GM19351 (cell line): ENCODE measurements around the gene PIMREG.
"Not testable (repeated sequence)": the region's sequence is repeated elsewhere in the genome, so short reads cannot be mapped to it uniquely, and the experiment has no call there.

Experiments
- ATAC-seq: cut with Tn5 transposase; IDR thresholded peaks from one replicate; pipeline ENCODE4 v1.9.1; 2021; ENCODE audit warnings: mild to moderate bottlenecking, moderate library complexity; ENCODE audit not compliant: unreplicated experiment

The PIMREG gene

GRCh38 chr17:6476076-6476809, 32.0 kb downstream of the PIMREG start:
- no peak for ATAC-seq

DNA sequence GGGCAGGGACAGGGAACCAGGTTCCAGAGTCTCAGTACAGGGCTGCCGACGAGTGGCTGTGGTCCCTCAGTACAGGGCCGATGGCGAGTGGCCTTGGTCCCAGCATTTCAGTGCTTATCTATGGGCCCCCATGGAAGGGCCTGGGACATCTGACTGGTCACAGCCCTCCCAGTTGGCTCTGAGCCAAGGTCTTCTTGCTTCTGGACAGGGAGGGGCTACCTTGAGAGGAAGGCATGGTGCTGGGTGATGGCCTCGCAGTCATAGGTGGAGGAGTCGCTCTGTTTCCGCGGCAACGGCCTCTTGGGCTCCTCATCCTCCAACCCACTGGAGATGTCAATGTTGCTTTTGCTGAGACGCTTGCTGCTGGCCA, 32.5 kb downstream of the PIMREG start:
- ATAC-seq = no peak

DNA sequence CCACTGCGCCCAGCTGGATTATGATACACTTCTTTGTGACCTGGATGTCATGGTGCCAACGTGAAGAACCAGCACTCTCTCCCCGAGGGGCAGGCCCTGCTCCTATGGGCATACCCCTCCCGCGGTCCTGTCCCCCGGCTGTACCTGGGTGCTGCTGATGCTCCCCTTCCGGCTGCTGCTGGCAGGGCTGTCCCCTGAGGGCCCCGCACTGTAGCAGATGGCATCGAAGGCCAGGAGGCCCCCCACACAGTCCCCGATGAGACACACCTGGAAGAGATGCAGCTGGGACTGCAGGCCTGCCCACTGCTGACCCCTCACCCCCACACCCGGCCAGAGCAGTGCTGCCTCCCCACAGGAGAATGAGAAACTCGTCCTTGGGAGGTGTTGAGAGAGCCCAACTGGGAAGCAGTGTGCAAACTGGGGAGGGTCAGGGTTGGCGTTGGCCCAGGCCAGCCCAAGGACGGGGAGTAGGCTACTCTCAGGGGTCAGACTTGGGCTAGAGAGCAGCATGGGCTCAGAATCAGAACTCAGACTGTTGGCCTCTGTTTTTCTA, 33.7 kb downstream of the PIMREG start:
- no peak for ATAC-seq

DNA sequence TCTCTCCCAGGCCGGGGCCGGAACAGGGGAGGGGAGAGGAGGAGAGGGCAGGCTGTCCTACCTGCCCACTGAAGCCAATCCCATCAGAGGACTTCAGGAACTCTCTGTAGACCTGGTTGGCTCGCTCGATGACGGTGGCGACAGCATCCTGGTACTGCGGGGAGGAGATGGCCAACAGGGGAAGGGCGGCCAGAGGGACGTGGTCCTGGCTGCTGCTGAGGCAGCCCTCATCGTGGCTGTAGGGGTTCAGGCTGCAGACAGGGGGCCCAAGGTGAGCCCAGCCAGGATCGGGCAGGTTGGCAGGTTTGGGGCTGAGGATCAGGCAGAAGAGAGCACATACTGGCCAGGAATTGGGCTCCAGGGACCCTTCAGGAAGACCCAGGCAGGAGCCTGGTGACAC, 34.2 kb downstream of the PIMREG start:
- ATAC-seq = no peak

DNA sequence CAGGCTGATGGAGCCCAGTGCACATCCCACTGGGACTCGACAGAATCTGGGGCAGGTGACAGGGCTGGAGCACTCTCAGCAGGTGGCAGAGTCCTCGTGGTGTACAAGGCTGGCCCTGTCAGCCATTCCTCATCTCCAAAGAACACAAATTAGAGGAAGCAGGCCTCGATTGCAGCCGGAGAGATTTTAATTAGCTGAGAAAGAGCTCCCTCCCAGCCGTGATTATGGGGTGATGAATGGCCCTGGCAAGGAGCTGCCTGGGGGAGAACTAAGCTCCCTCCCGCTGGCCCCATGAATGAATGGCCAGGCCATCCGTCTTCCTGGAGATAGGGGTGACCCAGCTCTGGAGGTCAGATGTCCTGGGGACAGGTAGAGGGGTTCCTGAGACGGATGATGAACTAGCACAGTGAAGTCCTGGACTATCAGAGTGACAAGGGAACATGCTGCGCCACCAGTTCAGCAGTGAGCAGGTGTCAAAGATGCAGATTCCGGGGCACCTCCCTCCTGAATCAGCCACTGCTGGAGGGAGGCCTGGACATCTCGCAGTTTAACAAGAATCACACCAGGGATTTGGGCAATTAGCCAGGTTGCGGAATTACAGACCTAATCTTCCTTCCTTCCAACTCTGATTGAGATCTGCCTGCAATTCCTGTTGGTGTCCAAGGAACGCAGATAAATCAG, 35.5 kb downstream of the PIMREG start:
- no peak for ATAC-seq

- ATAC-seq = no peak
Observed at GRCh38 chr17:6480303-6480675, 36.0 kb downstream of the PIMREG start.

- no peak for ATAC-seq
Observed at GRCh38 chr17:6482105-6482455, 37.8 kb downstream of the PIMREG start.

DNA sequence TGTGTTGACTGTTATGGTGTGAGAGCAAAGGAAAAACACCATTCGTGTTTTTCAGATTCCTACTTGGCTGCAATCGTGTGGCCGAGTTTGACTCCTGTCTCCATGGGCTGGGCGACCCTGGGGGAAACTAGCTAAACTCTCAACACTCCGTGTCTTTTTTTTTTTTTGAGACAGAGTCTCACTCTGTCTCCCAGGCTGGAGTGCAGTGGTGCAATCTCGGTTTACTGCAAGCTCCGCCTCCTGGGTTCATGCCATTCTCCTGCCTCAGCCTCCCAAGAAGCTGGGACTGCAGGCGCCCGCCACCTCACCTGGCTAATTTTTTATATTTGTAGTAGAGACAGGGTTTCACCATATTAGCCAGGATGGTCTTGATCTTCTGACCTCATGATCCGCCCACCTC, 38.5 kb downstream of the PIMREG start:
- ATAC-seq = not testable (repeated sequence)

DNA sequence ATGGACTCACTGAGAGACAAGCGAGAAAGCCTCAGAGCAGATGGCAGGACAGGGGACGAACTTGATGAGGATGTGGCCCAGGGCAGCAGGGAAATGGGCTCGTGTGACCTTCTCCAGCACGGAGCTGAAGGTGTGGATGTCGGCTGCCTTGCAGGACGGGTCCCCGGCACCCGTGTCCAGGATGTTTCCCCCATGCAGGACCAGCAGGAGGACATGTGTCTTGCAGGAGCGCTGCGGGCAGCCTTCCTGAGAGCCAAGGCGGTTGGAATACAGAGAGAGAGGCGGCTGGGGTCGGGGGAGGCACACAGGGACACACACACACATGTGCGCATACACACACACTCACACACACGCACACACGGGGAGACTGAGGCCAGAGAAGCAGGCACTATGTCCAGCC, 39.3 kb downstream of the PIMREG start:
- ATAC-seq = no peak

GRCh38 chr17:6485646-6486412, 41.6 kb downstream of the PIMREG start:
- ATAC-seq = no peak

- ATAC-seq = no peak
Observed at GRCh38 chr17:6487251-6488007, 43.2 kb downstream of the PIMREG start.

- ATAC-seq = no peak
Observed at GRCh38 chr17:6488008-6488539, 43.8 kb downstream of the PIMREG start.

DNA sequence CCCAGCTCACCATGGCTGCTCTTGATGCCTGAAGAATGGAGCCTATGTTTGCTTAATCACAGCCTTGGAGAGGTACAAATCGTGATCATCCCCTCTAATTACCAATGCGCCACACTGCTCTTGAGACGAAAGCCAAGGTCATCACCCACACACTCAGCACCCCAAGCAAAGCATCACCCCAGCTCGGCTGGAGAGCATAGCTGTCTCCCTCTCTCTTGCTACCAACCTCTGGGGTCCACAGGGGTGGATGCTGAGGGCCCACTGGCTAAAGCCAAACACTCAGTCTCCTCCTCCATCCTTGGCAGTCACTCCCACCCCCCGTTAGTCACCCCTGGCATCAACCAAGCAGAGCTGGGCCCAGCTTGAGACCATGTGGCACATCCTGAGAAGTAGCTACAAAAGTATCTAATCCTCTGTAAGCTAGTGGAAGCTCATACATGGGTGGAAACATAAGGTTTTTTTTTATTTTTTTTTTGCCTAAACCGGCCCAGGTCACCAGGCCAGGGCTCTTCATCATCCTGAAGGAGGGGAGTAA, 44.8 kb downstream of the PIMREG start:
- no peak for ATAC-seq

DNA sequence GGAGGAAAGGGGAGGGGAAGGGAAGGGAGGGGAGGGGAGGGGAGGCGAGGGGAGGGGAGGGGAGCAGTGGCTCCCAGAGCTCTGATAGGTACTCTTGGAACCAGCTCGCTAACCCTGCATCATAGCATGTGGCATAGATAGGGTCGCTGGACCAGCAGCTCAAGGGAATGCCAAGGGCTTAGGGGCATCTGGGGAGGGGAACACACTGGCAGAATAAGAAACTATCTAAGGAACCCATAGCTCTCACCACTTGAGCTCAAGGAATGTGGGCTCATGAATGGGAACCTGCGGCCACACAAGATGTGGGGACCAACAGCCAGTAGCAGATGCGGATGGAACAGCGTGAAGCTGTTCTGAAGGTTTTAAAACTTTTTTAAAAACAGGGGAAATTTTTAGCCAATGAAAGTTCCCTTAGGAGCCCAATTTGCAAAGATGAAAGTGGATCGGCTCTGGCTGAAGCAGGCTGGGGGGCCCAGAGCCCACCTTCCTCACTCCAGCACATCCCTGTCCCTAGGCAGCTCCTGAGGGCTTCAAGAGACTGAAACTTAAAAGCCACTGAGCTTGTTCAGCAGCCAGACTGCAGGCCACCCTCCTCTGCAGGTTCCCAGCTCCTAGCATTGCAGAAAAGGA, 46.9 kb downstream of the PIMREG start:
- ATAC-seq = no peak

GRCh38 chr17:6492892-6493674, 48.8 kb downstream of the PIMREG start:
- ATAC-seq = no peak

DNA sequence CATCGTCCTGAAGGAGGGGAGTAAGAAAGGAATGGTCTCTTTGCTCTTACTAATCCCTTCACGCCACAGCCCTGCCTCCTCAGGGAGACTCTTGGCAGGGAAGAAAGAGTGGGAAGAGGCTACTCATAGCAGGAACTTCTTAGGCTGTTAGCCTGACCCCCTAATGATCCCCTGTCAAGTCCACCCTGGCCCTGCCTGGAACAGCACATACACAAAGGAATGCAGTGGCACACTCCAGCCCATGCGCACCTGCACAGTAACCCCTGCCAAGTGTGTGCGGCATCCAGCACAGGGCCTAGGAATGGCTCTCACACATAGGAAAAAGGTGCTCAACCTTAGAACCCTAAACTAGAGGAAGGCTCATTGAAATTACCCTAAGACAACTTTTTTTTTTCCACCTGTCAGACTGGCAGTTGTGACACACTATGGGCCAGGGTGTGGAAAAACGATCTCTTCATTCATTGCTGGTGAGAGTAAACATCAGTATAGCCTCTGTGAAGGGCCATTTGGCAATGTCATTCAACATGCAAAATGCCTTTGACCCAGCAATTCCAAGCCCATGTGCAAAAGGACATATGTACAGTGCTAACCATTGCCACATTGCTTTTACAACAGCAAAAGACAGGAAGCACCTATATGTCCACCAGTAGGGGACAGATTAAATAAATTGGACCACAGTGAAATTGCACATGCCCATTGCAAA, 50.1 kb downstream of the PIMREG start:
- ATAC-seq = no peak

DNA sequence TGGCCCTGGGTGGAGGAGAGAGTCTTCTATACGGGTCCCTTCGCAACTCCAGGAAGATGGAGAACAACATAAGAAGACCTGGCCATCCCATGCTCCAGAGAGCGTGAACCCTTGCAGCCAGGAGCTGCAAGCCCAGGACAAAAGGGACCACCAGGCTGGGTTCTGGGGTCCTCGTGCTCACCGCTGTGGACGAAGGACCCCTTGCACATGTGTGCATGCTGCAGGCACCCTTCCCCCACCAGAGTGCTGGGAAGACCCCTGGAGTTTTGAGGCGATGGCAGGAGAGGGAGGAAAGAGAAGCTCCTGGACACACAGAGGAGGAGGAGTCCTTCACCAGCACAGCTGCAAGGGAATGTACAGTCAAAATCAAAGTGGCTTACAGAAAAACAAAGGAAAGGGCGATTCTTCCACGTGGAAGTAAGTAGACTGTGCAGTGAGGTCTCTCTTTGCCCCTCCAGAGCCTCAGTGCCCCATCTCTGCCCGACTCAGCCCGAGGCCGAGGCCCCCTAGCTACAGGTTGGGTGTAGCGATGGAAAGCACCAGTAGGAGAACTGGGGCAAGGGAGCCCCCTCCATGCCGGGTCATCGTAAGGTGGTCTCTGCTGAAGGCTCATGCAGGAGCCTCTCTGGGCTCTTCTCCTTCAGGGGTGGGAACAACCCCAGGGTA, 51.3 kb downstream of the PIMREG start:
- ATAC-seq = no peak

DNA sequence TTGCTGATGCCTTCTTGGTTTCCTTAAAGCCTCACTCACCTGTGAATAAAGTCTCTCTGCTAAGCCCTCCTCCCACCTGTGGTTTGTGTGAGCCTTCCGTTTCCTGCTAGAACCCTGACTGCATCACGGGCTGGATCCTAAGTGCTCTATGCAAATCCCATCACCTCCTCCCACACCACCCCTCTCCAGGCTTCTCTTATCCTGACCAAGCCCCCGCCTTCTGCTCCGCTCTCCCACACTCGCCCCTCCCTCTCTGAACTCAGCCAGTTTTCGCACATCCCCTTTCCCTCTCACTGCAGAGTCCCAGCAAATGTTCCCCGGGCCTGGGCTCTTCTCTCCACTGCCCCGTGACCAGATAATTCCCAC, 51.8 kb downstream of the PIMREG start:
- ATAC-seq = no peak
